SK-MEL-5 (cell line): ENCODE results near the gene ST6GALNAC3. TPM values are rescaled to one million over a fixed set of nuclear protein-coding genes. Genes with fewer than 3 reads are reported as not detected.

Experiments used
- DNase-seq: peaks from one replicate; pipeline ENCODE4 v3.0.0-alpha.2; 2016; ENCODE audit warnings: low read depth, low spot score
- in situ Hi-C: cut with HindIII; loops from 2 replicates; pipeline ENCODE4 v1.10.0; 2016; ENCODE audit warnings: low sequenced_read_pairs, high pct_unique_total_duplicates, low pct_unique_long_range_greater_than_20kb
- total RNA-seq: library from RNA; depleted of rRNA; stranded (reverse); fragments of >200 nt; shearing (Covaris generic); gene quantifications from 2 replicates; pipeline ENCODE4 v1.2.3, GENCODE V29; 2014

Gene ST6GALNAC3
- total RNA-seq, 1 experiment from 2014 or later: 70.7 TPM

GRCh38 chr1:76377247-76377646, 302.7 kb downstream of the ST6GALNAC3 start:
- DNase-seq: no peak
- in situ Hi-C loops: no loop called here

- in situ Hi-C loops: no loop called here
- DNase-seq: no peak
These were observed 305.0 kb downstream of the ST6GALNAC3 start for GRCh38 chr1:76379506-76379905.

GRCh38 chr1:76381450-76382097, 307.0 kb downstream of the ST6GALNAC3 start:
- in situ Hi-C loops: no loop called here
- DNase-seq: no peak

- in situ Hi-C loops: no loop called here
These were observed 313.7 kb downstream of the ST6GALNAC3 start for GRCh38 chr1:76388261-76388660.

GRCh38 chr1:76390456-76390855, 315.9 kb downstream of the ST6GALNAC3 start:
- in situ Hi-C loops: no loop called here

More at GRCh38 chr1:76388261-76388660, 313.7 kb downstream of the ST6GALNAC3 start:
- DNase-seq: no peak

GRCh38 chr1:76395059-76395458, 320.5 kb downstream of the ST6GALNAC3 start:
- DNase-seq: no peak
- in situ Hi-C loops: no loop called here

More at GRCh38 chr1:76390456-76390855, 315.9 kb downstream of the ST6GALNAC3 start:
- DNase-seq: no peak

- in situ Hi-C loops: no loop called here
These were observed 327.6 kb downstream of the ST6GALNAC3 start for GRCh38 chr1:76402128-76402527.

GRCh38 chr1:76408303-76408702, 333.8 kb downstream of the ST6GALNAC3 start:
- peak; percentile 52 for DNase-seq
- in situ Hi-C loops: no loop called here

More at GRCh38 chr1:76402128-76402527, 327.6 kb downstream of the ST6GALNAC3 start:
- DNase-seq: no peak

GRCh38 chr1:76410499-76410898, 336.0 kb downstream of the ST6GALNAC3 start:
- in situ Hi-C loops: no loop called here

GRCh38 chr1:76418531-76418930, 344.0 kb downstream of the ST6GALNAC3 start:
- in situ Hi-C loops: no loop called here
- no peak for DNase-seq

More at GRCh38 chr1:76410499-76410898, 336.0 kb downstream of the ST6GALNAC3 start:
- DNase-seq: no peak

GRCh38 chr1:76419603-76420002, 345.1 kb downstream of the ST6GALNAC3 start:
- no peak for DNase-seq
- in situ Hi-C loops: no loop called here

GRCh38 chr1:76425201-76426145, 350.9 kb downstream of the ST6GALNAC3 start:
- no peak for DNase-seq
- in situ Hi-C loops: no loop called here

- in situ Hi-C loops: no loop called here
- DNase-seq: no peak
These were observed 352.1 kb downstream of the ST6GALNAC3 start for GRCh38 chr1:76426606-76427005.

- in situ Hi-C loops: no loop called here
These were observed 353.5 kb downstream of the ST6GALNAC3 start for GRCh38 chr1:76428028-76428427.

GRCh38 chr1:76430531-76430930, 356.0 kb downstream of the ST6GALNAC3 start:
- no peak for DNase-seq
- in situ Hi-C loops: no loop called here

More at GRCh38 chr1:76428028-76428427, 353.5 kb downstream of the ST6GALNAC3 start:
- no peak for DNase-seq

- peak; percentile 67 for DNase-seq
- in situ Hi-C loops: no loop called here
These were observed 359.0 kb downstream of the ST6GALNAC3 start for GRCh38 chr1:76433526-76433925.

GRCh38 chr1:76443217-76443616, 368.7 kb downstream of the ST6GALNAC3 start:
- DNase-seq: no peak
- in situ Hi-C loops: no loop called here

GRCh38 chr1:76444773-76445172, 370.2 kb downstream of the ST6GALNAC3 start:
- no peak for DNase-seq
- in situ Hi-C loops: no loop called here
